Pancreas (tissue), 10 donors: ENCODE data around the gene RIN3. TPM values are rescaled to one million over a fixed set of nuclear protein-coding genes. Genes with fewer than 3 reads are reported as not detected.

ENCODE experiments used
- ATAC-seq, 4 donors: fragments of 200-7000 bp; cut with Tn5 transposase; one replicate each; pipeline versions ENCODE4 v1.8.0 to v1.9.1; 2020; ENCODE audit warnings: mild to moderate bottlenecking in 4 of 4, moderate library complexity in 4 of 4
- DNase-seq, 6 donors: peaks; one replicate each; pipeline ENCODE4 v3.0.0-alpha.2; 2020
- FAIRE-seq: peaks from 2 replicates; lab custom pipeline; 2012; peaks lifted over from hg19 to GRCh38; lab: Jason Lieb, UNC
- H3K27ac ChIP-seq, 4 donors: fragments of 200-600 bp; sonication (generic); 1 replicate in 3 of 4; 2 replicates in 1 of 4; pipeline versions ENCODE4 v1.5.0 to v1.8.0; 2020
- H3K27me3 ChIP-seq, 4 donors: fragments of 200-600 bp; one replicate each; pipeline ENCODE4 v1.8.0; 2021
- H3K36me3 ChIP-seq, 3 donors: fragments of 200-600 bp; sonication (generic) in 1 of 3; one replicate each; pipeline versions ENCODE4 v1.5.0 to v1.8.0; 2020 to 2021
- H3K4me1 ChIP-seq, 3 donors: fragments of 200-600 bp; one replicate each; pipeline ENCODE4 v1.8.0; 2021
- H3K4me3 ChIP-seq, 4 donors: fragments of 200-600 bp; sonication (generic) in 2 of 4; one replicate each; pipeline versions ENCODE4 v1.5.0 to v1.8.0; 2020 to 2021
- H3K9me3 ChIP-seq, 4 donors: fragments of 200-600 bp; one replicate each; pipeline ENCODE4 v1.8.0; 2021
- WGBS, 2 donors: extraction: QIAGEN DNeasy Blood & Tissue Kit; methylation state at CpG; one replicate each; pipeline ENCODE4 v1.1.7; 2013; 5-methylcytosine and 5-hydroxymethylcytosine counted together
- intact Hi-C, 3 donors: fragments of 100-400 bp; cut with DNase I; formaldehyde crosslinking; loops; one replicate each; pipeline versions ENCODE4 v1.11.1 to v1.14.2; 2022
- polyA plus RNA-seq, 2 donors: library from polyadenylated mRNA; stranded (reverse); fragments of 200-250 nt; gene quantifications; one replicate each; pipeline ENCODE4 v1.2.3, GENCODE V29; 2013
- total RNA-seq, 6 donors: library from RNA; stranded (reverse); fragmentation: NEBNext Ultra II Directional in 4 of 6; extraction: Animal tissue kit (Norgen Biotek cat#: 25700) in 4 of 6; gene quantifications; one replicate each; pipeline versions ENCODE4 v1.2.1 to v1.2.4, GENCODE V29; 2021 to 2023
- TF ChIP-seq, protein P1 (sequence below), 4 donors: fragments of 200-600 bp; sonication (generic) in 3 of 4; IDR thresholded peaks; one replicate each; pipeline versions ENCODE4 v1.5.0 to v1.8.0; 2021; ENCODE audit warnings: antibody characterized with exemption in 4 of 4
- donor health status: healthy with polysubstance abuse.
- donor health status: DM: no; HTN: no; CAD: no; lungs with moderate emphysema.
- donor health status: DM: no; HTN: no; CAD: no.
- donor health status: control.
- donor health status: control.
- donor health status: Bipolar disorder and iron deficiency.
- donor health status: DM: yes; HTN: yes; CAD: no.
- donor health status: DM: no; HTN: no; CAD: no.
- donor health status: DM: no; HTN: no; CAD: no.
- donor health status: DM: yes; HTN: yes; CAD: no.

Gene RIN3
- total and polyA plus RNA-seq, 8 donors, result 1.1 to 9.0 (median 2.3) TPM

DNA sequence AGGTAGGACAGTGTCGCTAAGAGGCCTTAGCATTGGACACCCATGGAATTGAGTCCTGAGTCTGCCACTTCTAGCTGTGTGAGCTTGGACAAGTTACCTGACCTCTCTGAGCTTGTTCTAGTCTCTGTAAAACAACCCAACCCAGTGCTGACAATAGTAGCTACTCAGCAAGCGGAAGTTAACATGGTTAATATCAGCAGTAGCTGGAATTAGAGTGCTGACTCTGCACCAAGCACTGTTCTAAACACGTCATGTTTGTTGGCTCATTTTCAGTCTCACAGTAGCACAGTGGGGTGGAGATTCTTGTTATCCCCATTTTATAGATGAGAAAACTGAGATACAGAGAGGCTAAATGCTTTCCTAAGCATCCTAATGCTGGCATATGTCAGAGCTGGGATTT is 47.5 kb upstream of the RIN3 start:
- FAIRE-seq (no peak), ATAC-seq (peak in 2 of 4 donors; percentile 56 to 65), DNase-seq (no peak)
- TF ChIP-seq, protein P1, sequence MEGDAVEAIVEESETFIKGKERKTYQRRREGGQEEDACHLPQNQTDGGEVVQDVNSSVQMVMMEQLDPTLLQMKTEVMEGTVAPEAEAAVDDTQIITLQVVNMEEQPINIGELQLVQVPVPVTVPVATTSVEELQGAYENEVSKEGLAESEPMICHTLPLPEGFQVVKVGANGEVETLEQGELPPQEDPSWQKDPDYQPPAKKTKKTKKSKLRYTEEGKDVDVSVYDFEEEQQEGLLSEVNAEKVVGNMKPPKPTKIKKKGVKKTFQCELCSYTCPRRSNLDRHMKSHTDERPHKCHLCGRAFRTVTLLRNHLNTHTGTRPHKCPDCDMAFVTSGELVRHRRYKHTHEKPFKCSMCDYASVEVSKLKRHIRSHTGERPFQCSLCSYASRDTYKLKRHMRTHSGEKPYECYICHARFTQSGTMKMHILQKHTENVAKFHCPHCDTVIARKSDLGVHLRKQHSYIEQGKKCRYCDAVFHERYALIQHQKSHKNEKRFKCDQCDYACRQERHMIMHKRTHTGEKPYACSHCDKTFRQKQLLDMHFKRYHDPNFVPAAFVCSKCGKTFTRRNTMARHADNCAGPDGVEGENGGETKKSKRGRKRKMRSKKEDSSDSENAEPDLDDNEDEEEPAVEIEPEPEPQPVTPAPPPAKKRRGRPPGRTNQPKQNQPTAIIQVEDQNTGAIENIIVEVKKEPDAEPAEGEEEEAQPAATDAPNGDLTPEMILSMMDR (IDR thresholded peaks at IDR 0.05), result no peak
- no peaks in the 10 kb centered on the region for H3K36me3 ChIP-seq
- intact Hi-C loops, result no loop called here
- WGBS, 2 donors, result 47 to 79% methylated on average over 3 of the region's 3 CpGs
- no peaks in the 10 kb centered on the region for H3K27me3 ChIP-seq
- no peaks in the 10 kb centered on the region for H3K9me3 ChIP-seq
- H3K27ac ChIP-seq, result no peak overlapping the region
- H3K4me1 ChIP-seq, result no peaks in the 10 kb centered on the region
- H3K4me3 ChIP-seq, result no peak overlapping the region

DNA sequence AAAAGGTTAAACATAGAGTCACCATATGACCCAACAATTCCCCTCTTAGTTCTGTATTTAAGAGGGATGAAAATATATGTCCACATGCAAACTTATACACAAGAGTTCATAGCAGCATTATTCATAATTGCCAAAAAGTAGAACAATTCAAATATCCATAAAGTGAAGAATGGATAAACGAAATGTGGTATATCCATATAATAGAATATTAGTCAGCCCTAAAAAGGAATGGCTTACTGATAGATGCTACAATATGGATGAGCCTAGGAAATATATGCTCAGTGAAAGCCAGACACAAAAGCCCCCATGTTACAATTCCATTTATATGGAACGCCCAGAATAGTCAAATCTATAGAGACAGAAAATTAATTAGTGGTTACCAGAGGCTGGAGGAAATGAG is 44.1 kb upstream of the RIN3 start:
- 70 to 90% methylated on average over 2 of the region's 2 CpGs for WGBS, 2 donors
- intact Hi-C loops, result no loop called here
- Histone ChIP-seq H3K36me3 (no peaks in the 10 kb centered on the region), H3K27me3 (no peaks in the 10 kb centered on the region), H3K4me1 (no peaks in the 10 kb centered on the region), H3K4me3 (no peak overlapping the region), H3K9me3 (no peaks in the 10 kb centered on the region), H3K27ac (no peak overlapping the region)
- TF ChIP-seq, protein P1 (IDR thresholded peaks at IDR 0.05), result no peak
- DNase-seq, result no peak
- FAIRE-seq, result no peak
- no peak for ATAC-seq

DNA sequence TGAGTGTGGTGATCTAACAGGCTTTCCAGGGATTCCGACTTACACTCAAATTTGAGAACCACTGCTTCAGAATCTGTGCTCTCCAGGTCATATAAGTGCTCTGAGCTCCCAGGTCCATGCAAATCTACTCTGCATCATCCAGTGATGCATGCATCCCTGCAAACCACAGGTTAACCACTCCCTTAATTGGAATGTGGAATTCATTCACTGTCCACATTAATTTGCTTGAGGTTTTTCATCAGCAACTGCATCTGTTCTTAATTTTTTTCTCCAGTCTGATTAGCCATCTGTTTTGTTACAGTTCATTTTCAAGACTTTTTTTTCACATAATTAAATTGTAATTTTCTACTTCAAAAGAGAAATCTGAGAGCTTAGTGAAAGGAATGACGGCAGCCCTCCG is 43.4 kb upstream of the RIN3 start:
- H3K27me3 ChIP-seq, result no peaks in the 10 kb centered on the region
- intact Hi-C loops, result no loop called here
- 66 to 69% methylated on average over 3 of the region's 3 CpGs for WGBS, 2 donors
- no peaks in the 10 kb centered on the region for H3K4me1 ChIP-seq
- no peak for FAIRE-seq
- H3K27ac ChIP-seq, result no peak overlapping the region
- TF ChIP-seq, protein P1 (IDR thresholded peaks at IDR 0.05), result no peak
- no peak for ATAC-seq
- no peak for DNase-seq
- H3K4me3 ChIP-seq, result no peak overlapping the region
- H3K36me3 ChIP-seq, result no peaks in the 10 kb centered on the region
- no peaks in the 10 kb centered on the region for H3K9me3 ChIP-seq

DNA sequence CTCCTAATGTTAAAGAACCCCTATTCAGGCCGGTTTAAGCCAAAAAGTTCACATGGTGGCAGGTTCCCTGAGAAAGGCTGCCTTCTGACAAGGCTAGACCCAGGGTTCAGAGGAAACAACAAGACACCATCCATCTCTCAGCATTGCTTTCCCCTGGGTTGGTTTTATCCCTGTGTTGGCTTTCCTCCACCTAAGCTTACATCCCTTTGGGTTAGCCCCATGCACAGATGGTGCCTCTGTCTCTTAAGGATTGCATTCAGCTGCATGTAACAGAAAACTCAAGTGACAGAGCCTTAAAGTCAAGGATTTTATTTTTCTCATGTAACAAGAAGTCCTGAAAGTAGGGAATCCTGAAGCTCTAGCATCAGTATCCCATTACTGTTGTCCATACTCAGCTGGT is 42.8 kb upstream of the RIN3 start:
- H3K27ac ChIP-seq, result no peak overlapping the region
- H3K4me1 ChIP-seq, result no peaks in the 10 kb centered on the region
- no peaks in the 10 kb centered on the region for H3K9me3 ChIP-seq
- intact Hi-C loops, result no loop called here
- H3K36me3 ChIP-seq, result no peaks in the 10 kb centered on the region
- TF ChIP-seq, protein P1 (IDR thresholded peaks at IDR 0.05), result no peak
- H3K27me3 ChIP-seq, result no peaks in the 10 kb centered on the region
- no peak overlapping the region for H3K4me3 ChIP-seq
- FAIRE-seq, result no peak
- ATAC-seq, result no peak
- 89 to 93% methylated on average over 1 of the region's 1 CpG for WGBS, 2 donors
- no peak for DNase-seq

DNA sequence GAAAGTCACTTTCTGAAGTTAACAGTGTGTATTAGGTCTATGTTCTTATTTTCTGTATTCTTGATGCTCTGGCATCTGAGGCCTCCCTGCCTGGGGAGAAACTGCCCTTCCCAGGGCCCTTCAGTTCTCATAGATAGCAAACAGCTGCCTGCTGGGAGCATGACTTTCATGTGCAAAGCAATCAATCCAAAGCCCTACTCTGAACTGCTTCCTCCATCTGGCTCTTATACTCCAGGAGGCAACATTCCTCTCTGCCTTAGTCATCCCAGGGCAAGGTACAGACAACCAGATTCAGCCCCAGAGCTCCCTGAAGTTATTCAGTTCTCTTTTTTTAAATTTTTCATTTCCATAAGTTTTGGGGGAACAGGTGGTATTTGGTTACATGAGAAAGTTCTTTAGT is 41.7 kb upstream of the RIN3 start:
- H3K27me3 ChIP-seq, result no peaks in the 10 kb centered on the region
- intact Hi-C loops, result no loop called here
- no peaks in the 10 kb centered on the region for H3K4me1 ChIP-seq
- DNase-seq, result no peak
- TF ChIP-seq, protein P1 (IDR thresholded peaks at IDR 0.05), result no peak
- no peak overlapping the region for H3K4me3 ChIP-seq
- ATAC-seq, result peak in 1 of 4 donors; percentile 56
- H3K36me3 ChIP-seq, result no peaks in the 10 kb centered on the region
- H3K9me3 ChIP-seq, result no peaks in the 10 kb centered on the region
- no peak for FAIRE-seq
- no peak overlapping the region for H3K27ac ChIP-seq
